Measurements from ENCODE around the gene DAP. TPM values are rescaled to one million over a fixed set of nuclear protein-coding genes. Genes with fewer than 3 reads are reported as not detected.

Gene DAP
- total RNA-seq, 1 donor from 2014 or later = 11.8 TPM

DNA sequence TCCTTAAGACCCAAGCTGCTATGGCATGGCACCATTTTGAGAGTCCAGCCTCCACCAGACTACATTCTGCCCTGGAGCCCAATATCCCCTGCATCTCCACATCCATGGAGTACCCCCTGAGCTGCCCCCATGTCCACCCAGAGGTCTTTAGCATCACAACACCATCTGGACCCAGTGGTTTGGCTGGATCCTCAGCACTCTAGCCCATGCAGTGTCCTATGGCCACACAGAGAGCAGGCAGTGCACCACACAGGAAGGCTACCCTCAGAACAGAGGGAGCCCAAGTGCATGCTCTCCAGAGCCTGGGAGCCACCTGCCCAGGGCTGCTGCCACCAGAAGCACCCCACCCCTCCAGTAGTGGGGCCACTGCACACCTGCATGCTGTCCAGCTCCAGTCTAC, 18.6 kb upstream of the DAP start:
- Histone ChIP-seq H3K4me3 (ENCODE audit: low read depth, low read length) (no peak overlapping the region), H3K36me3 (ENCODE audit: control insufficient read depth, insufficient read depth, low read length) (no peaks in the 10 kb centered on the region), H3K27me3 (ENCODE audit: control insufficient read depth, insufficient read depth, low read length) (no peaks in the 10 kb centered on the region)
- no peak for DNase-seq (ENCODE audit: low read depth)
- TF ChIP-seq, protein P1, sequence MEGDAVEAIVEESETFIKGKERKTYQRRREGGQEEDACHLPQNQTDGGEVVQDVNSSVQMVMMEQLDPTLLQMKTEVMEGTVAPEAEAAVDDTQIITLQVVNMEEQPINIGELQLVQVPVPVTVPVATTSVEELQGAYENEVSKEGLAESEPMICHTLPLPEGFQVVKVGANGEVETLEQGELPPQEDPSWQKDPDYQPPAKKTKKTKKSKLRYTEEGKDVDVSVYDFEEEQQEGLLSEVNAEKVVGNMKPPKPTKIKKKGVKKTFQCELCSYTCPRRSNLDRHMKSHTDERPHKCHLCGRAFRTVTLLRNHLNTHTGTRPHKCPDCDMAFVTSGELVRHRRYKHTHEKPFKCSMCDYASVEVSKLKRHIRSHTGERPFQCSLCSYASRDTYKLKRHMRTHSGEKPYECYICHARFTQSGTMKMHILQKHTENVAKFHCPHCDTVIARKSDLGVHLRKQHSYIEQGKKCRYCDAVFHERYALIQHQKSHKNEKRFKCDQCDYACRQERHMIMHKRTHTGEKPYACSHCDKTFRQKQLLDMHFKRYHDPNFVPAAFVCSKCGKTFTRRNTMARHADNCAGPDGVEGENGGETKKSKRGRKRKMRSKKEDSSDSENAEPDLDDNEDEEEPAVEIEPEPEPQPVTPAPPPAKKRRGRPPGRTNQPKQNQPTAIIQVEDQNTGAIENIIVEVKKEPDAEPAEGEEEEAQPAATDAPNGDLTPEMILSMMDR (IDR thresholded peaks at IDR 0.05; ENCODE audit: insufficient read depth, low read length, severe bottlenecking) = no peak
- FAIRE-seq = no peak

DNA sequence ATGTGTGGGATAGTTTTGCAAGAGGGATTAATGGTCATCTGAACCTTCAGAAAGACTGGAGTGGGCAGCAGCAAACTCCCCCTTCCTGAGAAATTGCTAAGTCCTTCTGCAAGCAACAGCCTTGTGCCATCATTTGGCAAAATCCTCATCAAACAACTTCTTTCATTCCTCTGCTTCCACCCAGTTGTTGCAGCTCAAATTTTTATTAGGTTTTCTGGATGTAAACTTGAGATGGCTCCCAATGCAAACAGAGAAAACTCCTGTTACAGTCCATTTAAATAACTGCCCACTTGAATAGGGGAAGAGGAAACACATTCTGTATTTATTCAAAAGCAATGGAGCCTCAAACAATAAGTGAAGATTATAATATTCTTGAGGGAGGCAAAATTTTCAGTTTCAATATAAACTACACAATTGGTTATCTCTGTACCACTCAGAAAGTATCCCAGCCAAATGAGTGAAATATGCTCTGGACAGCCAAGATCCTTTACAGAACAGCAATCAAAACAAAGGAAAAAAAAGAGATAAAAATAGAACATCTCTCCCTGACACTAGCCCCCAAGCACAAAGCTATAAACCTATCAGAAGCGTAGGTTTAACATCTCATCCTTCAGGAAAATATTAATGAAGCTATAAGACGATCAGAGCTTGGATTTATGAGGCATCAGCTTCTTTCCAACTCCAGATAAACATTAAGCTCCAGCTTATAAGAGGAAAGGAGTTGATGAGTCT, 17.3 kb upstream of the DAP start:
- Histone ChIP-seq H3K4me3 (ENCODE audit: low read depth, low read length) (no peak overlapping the region), H3K36me3 (ENCODE audit: control insufficient read depth, insufficient read depth, low read length) (no peaks in the 10 kb centered on the region), H3K27me3 (ENCODE audit: control insufficient read depth, insufficient read depth, low read length) (no peaks in the 10 kb centered on the region)
- TF ChIP-seq, protein P1 (IDR thresholded peaks at IDR 0.05; ENCODE audit: insufficient read depth, low read length, severe bottlenecking) = no peak
- FAIRE-seq (no peak), DNase-seq (ENCODE audit: low read depth) (no peak)

DNA sequence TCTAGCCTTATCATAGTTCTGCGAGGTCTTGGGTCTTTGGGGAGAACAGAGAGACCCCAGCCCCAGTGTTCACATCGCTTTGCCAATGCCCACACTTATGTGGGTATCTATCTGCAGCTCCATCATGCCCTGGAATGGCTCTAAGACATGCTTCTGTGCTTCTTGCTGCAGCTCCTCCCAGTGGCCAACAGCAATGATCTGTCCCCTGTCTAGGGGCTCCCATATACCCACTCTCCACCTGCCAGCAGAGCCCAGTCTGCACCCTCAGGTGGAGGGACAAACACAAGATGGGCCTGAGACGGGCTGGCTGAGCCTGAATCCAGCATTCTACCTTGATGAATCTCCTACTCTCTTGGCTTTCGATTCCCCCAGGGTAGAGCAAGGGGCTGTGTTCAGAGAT, 14.6 kb upstream of the DAP start:
- no peak for FAIRE-seq
- H3K27me3 ChIP-seq (ENCODE audit: control insufficient read depth, insufficient read depth, low read length) = no peaks in the 10 kb centered on the region
- DNase-seq (ENCODE audit: low read depth) = no peak
- H3K36me3 ChIP-seq (ENCODE audit: control insufficient read depth, insufficient read depth, low read length) = no peaks in the 10 kb centered on the region
- H3K4me3 ChIP-seq (ENCODE audit: low read depth, low read length) = no peak overlapping the region
- TF ChIP-seq, protein P1 (IDR thresholded peaks at IDR 0.05; ENCODE audit: insufficient read depth, low read length, severe bottlenecking) = no peak

DNA sequence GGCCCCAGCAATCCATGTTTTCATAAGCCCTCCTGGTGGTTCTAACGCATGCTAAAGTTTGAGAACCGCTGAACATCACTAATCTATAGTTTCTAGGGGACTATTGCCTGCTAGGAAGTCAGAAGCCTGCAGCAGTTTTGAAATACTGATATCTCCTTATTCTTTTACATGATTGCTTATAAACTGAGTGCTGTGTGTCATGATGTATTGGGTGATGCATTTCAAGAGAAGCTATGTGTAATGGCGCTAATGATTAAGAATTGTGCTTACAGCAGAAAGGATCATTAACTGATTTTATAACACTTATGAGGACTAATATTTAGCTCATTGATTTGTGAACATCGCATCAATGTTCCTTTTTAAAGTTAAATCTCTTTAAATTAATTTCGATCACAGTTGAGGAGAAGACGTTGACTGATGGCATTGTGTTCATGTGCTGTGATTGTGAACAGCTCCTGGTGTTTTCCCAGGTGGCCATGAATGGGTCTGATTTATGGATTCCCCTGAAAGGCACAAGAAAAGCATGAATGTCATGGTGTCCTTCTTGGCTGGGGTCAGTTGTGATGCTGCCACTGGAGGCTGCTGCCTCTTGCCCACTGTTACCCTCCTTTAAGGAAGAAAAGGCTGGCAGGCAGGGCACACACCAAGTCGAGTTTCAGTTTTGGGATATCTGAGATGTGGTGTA, 12.0 kb upstream of the DAP start:
- no peak for DNase-seq (ENCODE audit: low read depth)
- H3K36me3 ChIP-seq (ENCODE audit: control insufficient read depth, insufficient read depth, low read length) = no peaks in the 10 kb centered on the region
- TF ChIP-seq, protein P1 (IDR thresholded peaks at IDR 0.05; ENCODE audit: insufficient read depth, low read length, severe bottlenecking) = no peak

DNA sequence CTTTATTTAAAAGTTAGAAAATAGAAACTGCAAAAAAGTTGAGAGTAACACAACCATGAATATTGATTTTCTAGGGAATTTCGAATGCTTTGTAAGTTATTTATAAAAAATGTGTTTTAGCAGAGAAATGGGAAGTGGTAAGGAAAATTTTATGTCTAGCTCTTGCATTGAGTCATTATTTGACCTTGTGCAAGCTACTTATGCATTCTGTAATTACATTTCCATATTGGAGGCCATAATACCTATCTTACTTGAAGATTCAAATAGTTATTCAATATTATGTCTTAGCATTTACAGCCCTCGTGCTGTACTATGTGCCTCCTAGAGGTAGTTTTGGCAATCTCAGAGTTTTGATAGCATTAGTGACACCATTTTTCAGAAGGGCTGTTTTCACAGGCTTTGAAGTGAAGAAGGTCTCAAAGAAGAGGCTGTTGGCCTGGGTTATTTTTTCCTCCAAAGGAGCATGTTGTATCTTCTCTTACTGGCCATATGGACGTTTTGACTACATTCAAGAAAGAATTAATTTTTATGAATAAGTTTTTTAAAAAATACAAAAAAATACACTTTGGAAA, 7.4 kb upstream of the DAP start:
- FAIRE-seq (no peak), DNase-seq (ENCODE audit: low read depth) (no peak)
- Histone ChIP-seq H3K36me3 (ENCODE audit: control insufficient read depth, insufficient read depth, low read length) (no peaks in the 10 kb centered on the region), H3K27me3 (ENCODE audit: control insufficient read depth, insufficient read depth, low read length) (no peaks in the 10 kb centered on the region), H3K4me3 (ENCODE audit: low read depth, low read length) (no peak overlapping the region)
- TF ChIP-seq, protein P1 (IDR thresholded peaks at IDR 0.05; ENCODE audit: insufficient read depth, low read length, severe bottlenecking) = no peak

More for the DNA sequence above, 12.0 kb upstream of the DAP start:
- Histone ChIP-seq H3K4me3 (ENCODE audit: low read depth, low read length) (no peak overlapping the region), H3K27me3 (ENCODE audit: control insufficient read depth, insufficient read depth, low read length) (no peaks in the 10 kb centered on the region)
- no peak for FAIRE-seq

Data from bronchial epithelial cell (primary cell).